Kidney epithelial cell (primary cell): ENCODE measurements around the gene HDDC2. TPM values are rescaled to one million over a fixed set of nuclear protein-coding genes. Genes with fewer than 3 reads are reported as not detected.

Experiments
- DNase-seq: peaks from one replicate; pipeline ENCODE4 v3.0.0-alpha.2; 2010; ENCODE audit warnings: low read depth
- H3K27me3 ChIP-seq: 2 replicates; pipeline ENCODE4 v1.6.0; 2011; ENCODE audit warnings: low read length; ENCODE audit not compliant: control insufficient read depth, insufficient read depth
- H3K36me3 ChIP-seq: 2 replicates; pipeline ENCODE4 v1.5.1; 2011; ENCODE audit warnings: low read length; ENCODE audit not compliant: control insufficient read depth, insufficient read depth
- H3K4me3 ChIP-seq: 2 replicates; pipeline ENCODE4 v1.5.1; 2011; ENCODE audit warnings: low read depth, mild to moderate bottlenecking, control low read depth, low read length
- CTCF ChIP-seq: IDR thresholded peaks from 2 replicates; pipeline ENCODE4 v1.5.1; 2011; ENCODE audit warnings: mild to moderate bottlenecking, moderate library complexity, low read length, control low read depth, inconsistent platforms; ENCODE audit not compliant: insufficient read depth, poor library complexity, severe bottlenecking
- total RNA-seq: library from RNA; depleted of rRNA; stranded (reverse); fragments of >200 nt; gene quantifications from 2 replicates; pipeline ENCODE4 v1.2.3, GENCODE V29; 2015

Gene HDDC2
- total RNA-seq, 1 donor from 2014 or later: 76.3 TPM

- DNase-seq: no peak
- TF ChIP-seq CTCF: no peak
- Histone ChIP-seq H3K27me3 (no peaks in the 10 kb centered on the region), H3K36me3 (no peaks in the 10 kb centered on the region), H3K4me3 (no peak overlapping the region)
Observed at GRCh38 chr6:125323376-125323775, 21.6 kb upstream of the HDDC2 start.

GRCh38 chr6:125316621-125317020 is 14.9 kb upstream of the HDDC2 start:
- H3K27me3 ChIP-seq: no peaks in the 10 kb centered on the region
- no peaks in the 10 kb centered on the region for H3K36me3 ChIP-seq
- no peak overlapping the region for H3K4me3 ChIP-seq
- DNase-seq: no peak
- no peak for TF ChIP-seq CTCF

GRCh38 chr6:125315548-125315947 is 13.8 kb upstream of the HDDC2 start:
- Histone ChIP-seq H3K27me3 (no peaks in the 10 kb centered on the region), H3K36me3 (no peaks in the 10 kb centered on the region), H3K4me3 (no peak overlapping the region)
- no peak for TF ChIP-seq CTCF
- no peak for DNase-seq

GRCh38 chr6:125314009-125314581 is 12.3 kb upstream of the HDDC2 start:
- DNase-seq: no peak
- H3K36me3 ChIP-seq: no peaks in the 10 kb centered on the region
- peak; percentile 92 for TF ChIP-seq CTCF
- H3K4me3 ChIP-seq: no peak overlapping the region
- H3K27me3 ChIP-seq: no peaks in the 10 kb centered on the region

- H3K27me3 ChIP-seq: no peaks in the 10 kb centered on the region
- DNase-seq: no peak
- TF ChIP-seq CTCF: no peak
- no peak overlapping the region for H3K4me3 ChIP-seq
- H3K36me3 ChIP-seq: no peaks in the 10 kb centered on the region
Observed at GRCh38 chr6:125312950-125313349, 11.2 kb upstream of the HDDC2 start.

GRCh38 chr6:125312478-125312877 is 10.7 kb upstream of the HDDC2 start:
- no peaks in the 10 kb centered on the region for H3K36me3 ChIP-seq
- DNase-seq: no peak
- no peak overlapping the region for H3K4me3 ChIP-seq
- no peaks in the 10 kb centered on the region for H3K27me3 ChIP-seq
- TF ChIP-seq CTCF: no peak
